ENCODE results near the gene ASB11. TPM values are rescaled to one million over a fixed set of nuclear protein-coding genes. Genes with fewer than 3 reads are reported as not detected.

Gene ASB11
- total and polyA plus RNA-seq, 11 donors: 14.5 to 246 (median 89.5) TPM

- no peak overlapping the region for H3K4me3 ChIP-seq
- peaks cover 0 to 35% (median 0%) of the 10 kb centered on the region in 9 donors for H3K27me3 ChIP-seq
- no peak for DNase-seq
Observed at GRCh38 chrX:15343075-15343476, 27.6 kb upstream of the ASB11 start.

GRCh38 chrX:15340867-15341266 is 25.4 kb upstream of the ASB11 start:
- H3K4me1 ChIP-seq: peaks cover 0 to 10% (median 0%) of the 10 kb centered on the region in 12 donors
- H3K9me3 ChIP-seq: no peaks in the 10 kb centered on the region
- no peak overlapping the region for H3K4me3 ChIP-seq
- intact Hi-C loops (cut with DNase I): loop anchor here in 5 of 10 donors (10.0 kb wide), 2 partner anchors 224 to 234 kb away; no protein-coding TSS in a partner anchor
- 80 to 95% (median 93%) methylated on average over 2 of the region's 2 CpGs for WGBS, 4 donors
- H3K27me3 ChIP-seq: peaks cover 0 to 38% (median 0%) of the 10 kb centered on the region in 9 donors
- TF ChIP-seq CTCF (IDR thresholded peaks at IDR 0.05) (no peak), POLR2A (IDR thresholded peaks at IDR 0.05) (no peak)
- H3K27ac ChIP-seq: no peak overlapping the region
- DNase-seq (no peak), ATAC-seq (no peak)
- H3K36me3 ChIP-seq: peaks cover 0 to 4% (median 0%) of the 10 kb centered on the region in 9 donors

More at GRCh38 chrX:15343075-15343476, 27.6 kb upstream of the ASB11 start:
- Histone ChIP-seq H3K36me3 (peaks cover 0 to 18% (median 0%) of the 10 kb centered on the region in 9 donors), H3K9me3 (no peaks in the 10 kb centered on the region), H3K27ac (no peak overlapping the region), H3K4me1 (no peaks in the 10 kb centered on the region)
- WGBS, 4 donors: 60 to 86% (median 78%) methylated on average over 5 of the region's 5 CpGs
- intact Hi-C loops (cut with DNase I): loop anchor here in 5 of 10 donors (10.0 kb wide), 2 partner anchors 222 to 232 kb away; no protein-coding TSS in a partner anchor
- TF ChIP-seq POLR2A (IDR thresholded peaks at IDR 0.05) (no peak), CTCF (IDR thresholded peaks at IDR 0.05) (no peak)
- ATAC-seq: no peak

- ATAC-seq (peak in 2 of 4 donors; percentile 3 to 6), DNase-seq (no peak)
- intact Hi-C loops (cut with DNase I): loop anchor here in 2 of 10 donors (5.0 kb wide), 1 partner anchor 34 kb away; no protein-coding TSS in a partner anchor
- WGBS, 4 donors: 0 to 36% (median 13%) methylated on average over 10 of the region's 10 CpGs
- peaks cover 0 to 17% (median 6%) of the 10 kb centered on the region in 12 donors for H3K4me1 ChIP-seq
- peaks cover 0 to 19% (median 7%) of the 10 kb centered on the region in 9 donors for H3K36me3 ChIP-seq
- H3K27ac ChIP-seq: peak overlapping the region in 11 of 12 donors; percentile 3 to 77 (median 41)
- TF ChIP-seq POLR2A (IDR thresholded peaks at IDR 0.05) (no peak), CTCF (IDR thresholded peaks at IDR 0.05) (no peak)
- peaks cover 0 to 18% (median 0%) of the 10 kb centered on the region in 9 donors for H3K27me3 ChIP-seq
- peaks cover 0 to 6% (median 0%) of the 10 kb centered on the region in 12 donors for H3K9me3 ChIP-seq
- H3K4me3 ChIP-seq: peak overlapping the region in 10 of 12 donors; percentile 3 to 96 (median 80)
Observed at GRCh38 chrX:15336023-15336413, 20.6 kb upstream of the ASB11 start.

GRCh38 chrX:15335135-15336022 is 19.9 kb upstream of the ASB11 start, which contains the start of gene PIGA:
TSS of gene PIGA (minus strand) at chrX:15335523. CDS start at chrX:15331930, 3,593 bp downstream.
- peak; percentile 68 to 88 for TF ChIP-seq POLR2A (IDR thresholded peaks at IDR 0.05)
- no peak for TF ChIP-seq CTCF (IDR thresholded peaks at IDR 0.05)
- 0 to 45% (median 20%) methylated on average over 38 to 72 of the region's 72 CpGs for WGBS, 4 donors
- Histone ChIP-seq H3K9me3 (peaks cover 0 to 6% (median 0%) of the 10 kb centered on the region in 12 donors), H3K4me3 (peak within 1 kb of the TSS; percentile 54 to 96 (median 80)), H3K27me3 (peaks cover 0 to 12% (median 0%) of the 10 kb centered on the region in 9 donors), H3K36me3 (peaks cover 0 to 24% (median 13%) of the 10 kb centered on the region in 9 donors), H3K27ac (peak within 1 kb of the TSS in 11 of 12 donors; percentile 78 to 90 (median 83)), H3K4me1 (peaks cover 0 to 17% (median 6%) of the 10 kb centered on the region in 12 donors)
- intact Hi-C loops (cut with DNase I): loop anchor here in 2 of 10 donors (5.0 kb wide), 1 partner anchor 33 kb away; no protein-coding TSS in a partner anchor
- DNase-seq: peak; percentile 93 to 97 (median 96)
- peak; percentile 98 to 99 (median 98) for ATAC-seq
